Body of pancreas (tissue), 4 donors: ENCODE results near the gene STK36.

Source experiments
- POLR2A ChIP-seq, 3 donors: fragments of 450-650 bp; IDR thresholded peaks; one replicate each; pipeline ENCODE4 v1.6.1; 2016; ENCODE audit warnings: antibody characterized with exemption in 3 of 3, mild to moderate bottlenecking in 2 of 3
- TF ChIP-seq, protein P1 (sequence below), 7 experiments: fragments of 450-650 bp in 4 of 7; fragments of 200-600 bp in 3 of 7; sonication (generic) in 3 of 7; IDR thresholded peaks; one replicate each; pipeline ENCODE4 v1.5.1; 2016 to 2019; ENCODE audit warnings: antibody characterized with exemption in 7 of 7

DNA sequence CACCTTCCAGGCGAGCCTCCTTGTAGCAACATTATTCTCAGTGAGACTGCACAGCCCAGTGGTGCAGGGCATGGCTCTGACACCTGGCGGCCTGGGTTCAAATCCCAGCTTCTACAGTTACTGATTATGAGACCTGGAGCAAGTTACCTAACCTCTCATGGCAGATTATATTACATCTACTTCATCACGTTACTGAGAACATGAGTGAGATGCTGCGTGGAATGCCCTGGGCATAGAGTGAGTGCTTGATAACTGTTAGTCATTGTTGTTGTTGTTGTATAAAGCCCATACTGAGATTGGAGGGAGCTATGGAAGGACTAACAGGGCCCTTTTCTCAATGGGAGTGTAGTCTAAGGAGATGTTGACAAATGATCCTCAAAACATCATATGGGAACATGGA is 45.5 kb upstream of the STK36 start:
- TF ChIP-seq, protein P1, sequence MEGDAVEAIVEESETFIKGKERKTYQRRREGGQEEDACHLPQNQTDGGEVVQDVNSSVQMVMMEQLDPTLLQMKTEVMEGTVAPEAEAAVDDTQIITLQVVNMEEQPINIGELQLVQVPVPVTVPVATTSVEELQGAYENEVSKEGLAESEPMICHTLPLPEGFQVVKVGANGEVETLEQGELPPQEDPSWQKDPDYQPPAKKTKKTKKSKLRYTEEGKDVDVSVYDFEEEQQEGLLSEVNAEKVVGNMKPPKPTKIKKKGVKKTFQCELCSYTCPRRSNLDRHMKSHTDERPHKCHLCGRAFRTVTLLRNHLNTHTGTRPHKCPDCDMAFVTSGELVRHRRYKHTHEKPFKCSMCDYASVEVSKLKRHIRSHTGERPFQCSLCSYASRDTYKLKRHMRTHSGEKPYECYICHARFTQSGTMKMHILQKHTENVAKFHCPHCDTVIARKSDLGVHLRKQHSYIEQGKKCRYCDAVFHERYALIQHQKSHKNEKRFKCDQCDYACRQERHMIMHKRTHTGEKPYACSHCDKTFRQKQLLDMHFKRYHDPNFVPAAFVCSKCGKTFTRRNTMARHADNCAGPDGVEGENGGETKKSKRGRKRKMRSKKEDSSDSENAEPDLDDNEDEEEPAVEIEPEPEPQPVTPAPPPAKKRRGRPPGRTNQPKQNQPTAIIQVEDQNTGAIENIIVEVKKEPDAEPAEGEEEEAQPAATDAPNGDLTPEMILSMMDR (IDR thresholded peaks at IDR 0.05), result no peak
- no peak for TF ChIP-seq POLR2A (IDR thresholded peaks at IDR 0.05)
